Measurements from ENCODE around the gene ST7.

The ST7 gene

DNA sequence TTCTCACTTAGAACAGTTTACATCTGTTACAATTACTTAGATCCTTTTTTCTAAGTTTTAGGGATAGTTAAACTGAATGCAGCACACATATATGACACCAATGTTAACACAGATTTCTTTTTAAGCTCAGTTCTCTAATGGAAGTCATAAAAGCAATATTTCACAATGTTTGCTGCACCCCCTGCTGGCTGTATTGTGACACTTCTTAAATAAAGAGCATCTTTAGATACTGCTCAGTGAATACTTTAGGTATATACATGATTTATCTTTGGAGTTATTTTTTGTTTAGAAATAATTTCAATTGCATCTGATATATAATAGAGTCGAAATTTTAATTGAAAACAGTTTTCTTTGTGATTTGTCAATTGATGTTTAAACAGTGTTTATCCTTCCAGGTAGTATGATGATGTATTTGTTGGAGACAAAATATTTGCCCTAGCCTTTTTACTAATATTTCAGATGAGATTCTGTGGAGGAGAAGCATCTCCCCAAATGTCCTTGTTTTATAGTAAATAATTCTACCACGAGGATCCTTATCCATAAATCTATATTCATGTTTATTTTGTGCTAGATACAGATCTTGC, 174.4 kb downstream of the ST7 start:
- no peak for TF ChIP-seq SNAI2 (CRISPR knock-in tag; IDR thresholded peaks at IDR 0.05)
- TF ChIP-seq BACH2 (CRISPR knock-in tag; IDR thresholded peaks at IDR 0.05; ENCODE audit: borderline replicate concordance), result no peak
- ATAC-seq, result peak; percentile 56

GRCh38 chr7:117129521-117129955, 176.2 kb downstream of the ST7 start:
- TF ChIP-seq ARNTL (CRISPR knock-in tag; IDR thresholded peaks at IDR 0.05; ENCODE audit: borderline replicate concordance, low read depth) (no peak), CSDC2 (CRISPR knock-in tag; IDR thresholded peaks at IDR 0.05) (0 out of 2 replicates have a peak, but pooled peaks have one; percentile 51), ISL1 (CRISPR knock-in tag; IDR thresholded peaks at IDR 0.05) (peak; percentile 63), GLIS3 (CRISPR knock-in tag; IDR thresholded peaks at IDR 0.05) (peak; percentile 57), BACH2 (CRISPR knock-in tag; IDR thresholded peaks at IDR 0.05; ENCODE audit: borderline replicate concordance) (no peak), ZC3H10 (CRISPR knock-in tag; IDR thresholded peaks at IDR 0.05) (no peak), CREB5 (CRISPR knock-in tag; IDR thresholded peaks at IDR 0.05; ENCODE audit: low read depth) (0 out of 2 replicates have a peak, but pooled peaks have one; percentile 41)
- no peak for ATAC-seq

DNA sequence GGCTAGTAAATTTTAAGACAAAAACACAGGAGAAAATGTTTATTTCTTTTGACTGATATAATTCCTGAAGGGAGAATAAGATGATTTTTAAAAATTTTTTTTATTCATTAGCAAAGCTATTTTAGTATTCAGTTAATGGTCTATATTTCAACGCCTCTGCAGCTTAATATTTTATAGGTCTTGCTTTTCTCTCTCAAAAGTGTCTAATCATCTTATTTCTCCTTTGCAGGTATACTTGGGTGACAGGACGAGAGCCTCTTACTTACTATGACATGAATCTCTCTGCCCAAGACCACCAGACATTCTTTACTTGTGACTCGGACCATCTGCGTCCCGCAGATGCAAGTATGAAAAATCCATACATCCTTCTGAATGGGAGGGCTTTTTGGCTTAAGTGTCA, 177.0 kb downstream of the ST7 start:
- 0 out of 2 replicates have a peak, but pooled peaks have one; percentile 18 for TF ChIP-seq CSDC2 (CRISPR knock-in tag; IDR thresholded peaks at IDR 0.05)
- no peak for TF ChIP-seq ZFP3 (CRISPR knock-in tag; IDR thresholded peaks at IDR 0.05)
- ATAC-seq, result no peak

DNA sequence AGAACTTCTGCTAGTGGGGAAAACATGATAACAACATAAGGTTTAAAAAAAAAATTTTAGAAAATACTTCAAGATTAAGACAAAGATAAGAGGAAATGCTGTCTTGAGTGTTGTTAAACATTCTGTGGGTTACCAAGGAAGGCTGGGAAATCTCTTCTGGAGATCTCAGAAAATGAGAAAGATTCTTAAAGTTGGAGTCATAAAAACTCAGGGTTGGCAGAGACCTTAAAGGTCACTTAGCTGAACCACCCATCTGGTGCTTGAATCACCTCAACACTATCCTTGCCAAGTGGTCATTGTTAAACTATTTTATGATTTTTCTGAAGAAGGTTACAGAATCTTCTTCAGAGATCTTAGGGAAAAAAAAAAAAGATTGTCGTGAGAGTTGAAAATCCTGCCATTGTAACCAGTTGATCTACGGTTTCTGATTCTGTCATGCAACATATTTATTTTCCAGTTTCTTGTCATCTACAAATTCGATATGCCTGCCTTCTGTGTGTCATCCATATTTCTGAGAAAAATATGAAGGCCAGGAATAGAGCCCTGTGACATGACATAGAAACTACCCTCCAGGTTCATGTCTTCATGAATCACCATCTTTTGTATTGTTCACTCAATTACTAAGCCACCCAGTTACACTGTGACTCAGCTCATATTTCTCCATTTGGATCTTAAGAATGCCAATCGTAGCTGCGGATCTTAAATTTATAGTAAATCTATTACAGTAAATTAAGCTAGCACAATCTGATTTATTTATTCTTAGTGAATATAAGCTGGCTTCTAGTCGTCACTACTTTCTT, 179.2 kb downstream of the ST7 start:
- 0 out of 2 replicates have a peak, but pooled peaks have one; percentile 29 for TF ChIP-seq ZC3H10 (CRISPR knock-in tag; IDR thresholded peaks at IDR 0.05)
- no peak for TF ChIP-seq TCF4 (CRISPR knock-in tag; IDR thresholded peaks at IDR 0.05; ENCODE audit: borderline replicate concordance)
- TF ChIP-seq, protein P1, sequence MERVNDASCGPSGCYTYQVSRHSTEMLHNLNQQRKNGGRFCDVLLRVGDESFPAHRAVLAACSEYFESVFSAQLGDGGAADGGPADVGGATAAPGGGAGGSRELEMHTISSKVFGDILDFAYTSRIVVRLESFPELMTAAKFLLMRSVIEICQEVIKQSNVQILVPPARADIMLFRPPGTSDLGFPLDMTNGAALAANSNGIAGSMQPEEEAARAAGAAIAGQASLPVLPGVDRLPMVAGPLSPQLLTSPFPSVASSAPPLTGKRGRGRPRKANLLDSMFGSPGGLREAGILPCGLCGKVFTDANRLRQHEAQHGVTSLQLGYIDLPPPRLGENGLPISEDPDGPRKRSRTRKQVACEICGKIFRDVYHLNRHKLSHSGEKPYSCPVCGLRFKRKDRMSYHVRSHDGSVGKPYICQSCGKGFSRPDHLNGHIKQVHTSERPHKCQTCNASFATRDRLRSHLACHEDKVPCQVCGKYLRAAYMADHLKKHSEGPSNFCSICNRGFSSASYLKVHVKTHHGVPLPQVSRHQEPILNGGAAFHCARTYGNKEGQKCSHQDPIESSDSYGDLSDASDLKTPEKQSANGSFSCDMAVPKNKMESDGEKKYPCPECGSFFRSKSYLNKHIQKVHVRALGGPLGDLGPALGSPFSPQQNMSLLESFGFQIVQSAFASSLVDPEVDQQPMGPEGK (CRISPR knock-in tag; IDR thresholded peaks at IDR 0.05; ENCODE audit: borderline replicate concordance), result peak; percentile 92; the same call in 1 of the 2 replicates
- TF ChIP-seq TOX (CRISPR knock-in tag; IDR thresholded peaks at IDR 0.05; ENCODE audit: borderline replicate concordance), result peak; percentile 77; the same call in 1 of the 2 replicates
- 0 out of 2 replicates have a peak, but pooled peaks have one; percentile 7 for TF ChIP-seq GLIS3 (CRISPR knock-in tag; IDR thresholded peaks at IDR 0.05)
- TF ChIP-seq ZNF70 (CRISPR knock-in tag; IDR thresholded peaks at IDR 0.05), result peak; percentile 87
- 0 out of 2 replicates have a peak, but pooled peaks have one; percentile 83 for TF ChIP-seq CSDC2 (CRISPR knock-in tag; IDR thresholded peaks at IDR 0.05)
- no peak; the same call in 1 of the 2 replicates for TF ChIP-seq CSRNP3 (CRISPR knock-in tag; IDR thresholded peaks at IDR 0.05)
- no peak for TF ChIP-seq ZFP30 (CRISPR knock-in tag; IDR thresholded peaks at IDR 0.05)
- peak; percentile 92 for TF ChIP-seq ISL1 (CRISPR knock-in tag; IDR thresholded peaks at IDR 0.05)
- TF ChIP-seq, protein P2, sequence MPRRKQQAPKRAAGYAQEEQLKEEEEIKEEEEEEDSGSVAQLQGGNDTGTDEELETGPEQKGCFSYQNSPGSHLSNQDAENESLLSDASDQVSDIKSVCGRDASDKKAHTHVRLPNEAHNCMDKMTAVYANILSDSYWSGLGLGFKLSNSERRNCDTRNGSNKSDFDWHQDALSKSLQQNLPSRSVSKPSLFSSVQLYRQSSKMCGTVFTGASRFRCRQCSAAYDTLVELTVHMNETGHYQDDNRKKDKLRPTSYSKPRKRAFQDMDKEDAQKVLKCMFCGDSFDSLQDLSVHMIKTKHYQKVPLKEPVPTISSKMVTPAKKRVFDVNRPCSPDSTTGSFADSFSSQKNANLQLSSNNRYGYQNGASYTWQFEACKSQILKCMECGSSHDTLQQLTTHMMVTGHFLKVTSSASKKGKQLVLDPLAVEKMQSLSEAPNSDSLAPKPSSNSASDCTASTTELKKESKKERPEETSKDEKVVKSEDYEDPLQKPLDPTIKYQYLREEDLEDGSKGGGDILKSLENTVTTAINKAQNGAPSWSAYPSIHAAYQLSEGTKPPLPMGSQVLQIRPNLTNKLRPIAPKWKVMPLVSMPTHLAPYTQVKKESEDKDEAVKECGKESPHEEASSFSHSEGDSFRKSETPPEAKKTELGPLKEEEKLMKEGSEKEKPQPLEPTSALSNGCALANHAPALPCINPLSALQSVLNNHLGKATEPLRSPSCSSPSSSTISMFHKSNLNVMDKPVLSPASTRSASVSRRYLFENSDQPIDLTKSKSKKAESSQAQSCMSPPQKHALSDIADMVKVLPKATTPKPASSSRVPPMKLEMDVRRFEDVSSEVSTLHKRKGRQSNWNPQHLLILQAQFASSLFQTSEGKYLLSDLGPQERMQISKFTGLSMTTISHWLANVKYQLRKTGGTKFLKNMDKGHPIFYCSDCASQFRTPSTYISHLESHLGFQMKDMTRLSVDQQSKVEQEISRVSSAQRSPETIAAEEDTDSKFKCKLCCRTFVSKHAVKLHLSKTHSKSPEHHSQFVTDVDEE (CRISPR knock-in tag; IDR thresholded peaks at IDR 0.05), result no peak
- TF ChIP-seq OSR1 (CRISPR knock-in tag; IDR thresholded peaks at IDR 0.05), result no peak
- peak; percentile 88 for ATAC-seq

All from SK-N-SH treated with all-trans-retinoic acid at 6 μM for 48 hours (cell line).